HepG2 (cell line): ENCODE data around the gene POC1B. TPM values are rescaled to one million over a fixed set of nuclear protein-coding genes. Genes with fewer than 3 reads are reported as not detected.

ENCODE experiments used
- DNMT3B ChIP-seq: conservative IDR thresholded peaks from 2 replicates; pipeline ENCODE4 v1.6.1; 2016; ENCODE audit warnings: missing biosample characterization, control low read depth
- FOXA3 ChIP-seq: IDR thresholded peaks from 2 replicates; pipeline ENCODE4 v1.6.1; 2016; ENCODE audit warnings: missing genetic modification reagents, missing compliant biosample characterization
- GATA4 ChIP-seq: sonication (generic); IDR thresholded peaks from 2 replicates; pipeline ENCODE4 v1.6.1; 2016; ENCODE audit warnings: antibody characterized with exemption, low read depth, borderline replicate concordance
- HNRNPL ChIP-seq: fragments of 200-400 bp; formaldehyde crosslinking; IDR thresholded peaks from 2 replicates; pipeline ENCODE4 v1.6.1; 2017; ENCODE audit warnings: mild to moderate bottlenecking, low read depth, low read length
- HOXA9 ChIP-seq: sonication (generic); formaldehyde crosslinking; IDR thresholded peaks from 2 replicates; pipeline ENCODE4 v1.8.1; 2022; ENCODE audit warnings: missing genetic modification reagents, mild to moderate bottlenecking, moderate library complexity, borderline replicate concordance
- JUND ChIP-seq: sonication (generic); formaldehyde crosslinking; IDR thresholded peaks from 2 replicates; pipeline ENCODE4 v1.8.0; 2022; ENCODE audit warnings: mild to moderate bottlenecking, missing genetic modification reagents
- KAT2B ChIP-seq: fragments of 150-350 bp; IDR thresholded peaks from 2 replicates; pipeline ENCODE4 v1.6.1; 2014; ENCODE audit warnings: low read depth, low read length, borderline replicate concordance
- MED1 ChIP-seq: sonication (generic); formaldehyde crosslinking; IDR thresholded peaks from 2 replicates; pipeline ENCODE4 v1.4.0; 2020; ENCODE audit warnings: missing genetic modification reagents
- PHF8 ChIP-seq: sonication (generic); formaldehyde crosslinking; IDR thresholded peaks from 2 replicates; pipeline ENCODE4 v1.5.0; 2020; ENCODE audit warnings: missing genetic modification reagents
- PITX1 ChIP-seq: sonication (generic); formaldehyde crosslinking; IDR thresholded peaks from 2 replicates; pipeline ENCODE4 v1.5.1; 2020; ENCODE audit warnings: mild to moderate bottlenecking, missing genetic modification reagents
- ZBTB38 ChIP-seq: sonication (generic); formaldehyde crosslinking; IDR thresholded peaks from 2 replicates; pipeline ENCODE4 v1.5.1; 2020; ENCODE audit warnings: mild to moderate bottlenecking, missing genetic modification reagents
- ZFAT ChIP-seq: sonication (generic); formaldehyde crosslinking; conservative IDR thresholded peaks from 2 replicates; pipeline ENCODE4 v1.8.1; 2023; ENCODE audit warnings: missing genetic modification reagents, inconsistent platforms
- ZNF264 ChIP-seq: sonication (generic); formaldehyde crosslinking; IDR thresholded peaks from 2 replicates; pipeline ENCODE4 v1.4.0; 2020; ENCODE audit warnings: missing genetic modification reagents
- ZNF329 ChIP-seq: sonication (generic); formaldehyde crosslinking; IDR thresholded peaks from 2 replicates; pipeline ENCODE4 v1.9.0; 2021; ENCODE audit warnings: low read depth, mild to moderate bottlenecking, missing genetic modification reagents
- ZNF546 ChIP-seq: sonication (generic); formaldehyde crosslinking; conservative IDR thresholded peaks from 2 replicates; pipeline ENCODE4 v1.8.1; 2023; ENCODE audit warnings: mild to moderate bottlenecking, missing genetic modification reagents
- ZNF879 ChIP-seq: sonication (generic); formaldehyde crosslinking; IDR thresholded peaks from 2 replicates; pipeline ENCODE4 v1.8.1; 2023; ENCODE audit warnings: missing genetic modification reagents
- ZSCAN22 ChIP-seq: sonication (generic); formaldehyde crosslinking; IDR thresholded peaks from 2 replicates; pipeline ENCODE4 v1.4.0; 2020; ENCODE audit warnings: mild to moderate bottlenecking, missing genetic modification reagents
- polyA plus RNA-seq, 8 experiments: library from polyadenylated mRNA; depleted of rRNA in 3 of 8; stranded (reverse) in 7 of 8; unstranded in 1 of 8; fragments of >200 nt; fragmentation: Illumina TruSeq in 4 of 8; extraction: Trizol in 4 of 8; gene quantifications; 2 replicates each; pipeline versions ENCODE4 v1.2.1 to v1.2.3, GENCODE V29; 2011 to 2016; ENCODE audit warnings: low read depth in 4 of 8, missing spikeins in 1 of 8, mixed read lengths in 1 of 8; ENCODE audit not compliant: insufficient read depth in 1 of 8
- total RNA-seq, 5 experiments: library from RNA; depleted of rRNA; stranded (reverse); fragments of >200 nt; fragmentation: Illumina TruSeq; extraction: Trizol; gene quantifications; 2 replicates each; pipeline ENCODE4 v1.2.3, GENCODE V29; 2016; ENCODE audit warnings: low read depth in 1 of 5
- TF ChIP-seq, protein P1 (sequence below): sonication (generic); formaldehyde crosslinking; IDR thresholded peaks from 2 replicates; pipeline ENCODE4 v1.8.1; 2023; ENCODE audit warnings: mild to moderate bottlenecking, missing genetic modification reagents
- TF ChIP-seq, protein P2 (sequence below): sonication (generic); formaldehyde crosslinking; IDR thresholded peaks from 2 replicates; pipeline ENCODE4 v1.4.0; 2020; ENCODE audit warnings: missing genetic modification reagents
- TF ChIP-seq, protein P3 (sequence below): sonication (generic); formaldehyde crosslinking; IDR thresholded peaks from 2 replicates; pipeline ENCODE4 v1.4.0; 2020; ENCODE audit warnings: missing genetic modification reagents
- TF ChIP-seq, protein P4 (sequence below): sonication (generic); formaldehyde crosslinking; IDR thresholded peaks from 2 replicates; pipeline ENCODE4 v1.4.0; 2020; ENCODE audit warnings: missing genetic modification reagents

POC1B gene
- total and polyA plus RNA-seq, 2 of the 13 experiments (the other 11 are each of a cell fraction or from before 2014, with no cell fraction given), result 9.3 to 11.0 TPM

DNA sequence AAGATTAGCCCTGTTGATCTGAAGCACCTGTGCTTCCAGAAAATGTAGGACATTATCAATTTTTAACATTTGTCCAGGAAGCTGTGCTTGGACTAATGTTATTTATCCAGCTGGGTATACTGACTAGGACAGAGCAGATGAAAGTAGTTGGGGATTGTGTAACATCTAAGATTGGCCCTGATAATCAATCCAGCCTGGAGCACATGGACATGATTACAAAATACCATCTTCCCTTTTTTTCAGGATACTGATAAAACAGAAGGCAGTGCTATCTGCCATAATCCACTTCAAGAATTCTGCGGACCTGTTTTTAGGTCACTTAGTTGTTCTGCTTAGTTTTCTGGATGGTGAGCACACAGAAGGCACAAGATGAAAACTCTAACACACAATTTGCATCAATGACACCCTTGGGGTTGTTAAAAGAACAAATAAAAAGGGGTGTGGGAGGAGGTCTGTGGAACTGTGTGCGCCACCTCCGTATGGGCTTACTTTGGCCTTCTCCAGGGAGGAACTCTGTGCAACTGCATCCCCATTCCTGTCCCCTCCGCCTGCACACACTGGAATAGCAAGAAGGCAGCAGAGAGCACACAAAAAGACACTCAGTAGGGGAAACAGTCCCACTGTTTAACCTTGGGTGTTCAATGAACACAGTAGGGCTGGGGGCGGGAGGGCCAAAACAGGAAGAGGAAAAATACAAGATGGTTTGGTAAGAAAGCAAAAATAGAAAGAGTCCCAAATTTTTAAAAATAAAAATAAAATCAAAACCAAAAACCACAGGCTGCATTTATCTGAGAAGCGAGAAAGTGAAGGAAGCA is 142.4 kb downstream of the POC1B start (continued):
- TF ChIP-seq, protein P1, sequence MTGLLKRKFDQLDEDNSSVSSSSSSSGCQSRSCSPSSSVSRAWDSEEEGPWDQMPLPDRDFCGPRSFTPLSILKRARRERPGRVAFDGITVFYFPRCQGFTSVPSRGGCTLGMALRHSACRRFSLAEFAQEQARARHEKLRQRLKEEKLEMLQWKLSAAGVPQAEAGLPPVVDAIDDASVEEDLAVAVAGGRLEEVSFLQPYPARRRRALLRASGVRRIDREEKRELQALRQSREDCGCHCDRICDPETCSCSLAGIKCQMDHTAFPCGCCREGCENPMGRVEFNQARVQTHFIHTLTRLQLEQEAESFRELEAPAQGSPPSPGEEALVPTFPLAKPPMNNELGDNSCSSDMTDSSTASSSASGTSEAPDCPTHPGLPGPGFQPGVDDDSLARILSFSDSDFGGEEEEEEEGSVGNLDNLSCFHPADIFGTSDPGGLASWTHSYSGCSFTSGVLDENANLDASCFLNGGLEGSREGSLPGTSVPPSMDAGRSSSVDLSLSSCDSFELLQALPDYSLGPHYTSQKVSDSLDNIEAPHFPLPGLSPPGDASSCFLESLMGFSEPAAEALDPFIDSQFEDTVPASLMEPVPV, result no peak
- TF ChIP-seq GATA4, result peak; percentile 96
- TF ChIP-seq ZFAT, result no peak
- TF ChIP-seq PITX1 (CRISPR knock-in tag), result peak; percentile 96
- TF ChIP-seq FOXA3 (CRISPR knock-in tag), result peak; percentile 92
- TF ChIP-seq ZBTB38, result no peak
- TF ChIP-seq ZSCAN22, result 0 out of 2 replicates have a peak, but pooled peaks have one; percentile 31
- TF ChIP-seq, protein P2, sequence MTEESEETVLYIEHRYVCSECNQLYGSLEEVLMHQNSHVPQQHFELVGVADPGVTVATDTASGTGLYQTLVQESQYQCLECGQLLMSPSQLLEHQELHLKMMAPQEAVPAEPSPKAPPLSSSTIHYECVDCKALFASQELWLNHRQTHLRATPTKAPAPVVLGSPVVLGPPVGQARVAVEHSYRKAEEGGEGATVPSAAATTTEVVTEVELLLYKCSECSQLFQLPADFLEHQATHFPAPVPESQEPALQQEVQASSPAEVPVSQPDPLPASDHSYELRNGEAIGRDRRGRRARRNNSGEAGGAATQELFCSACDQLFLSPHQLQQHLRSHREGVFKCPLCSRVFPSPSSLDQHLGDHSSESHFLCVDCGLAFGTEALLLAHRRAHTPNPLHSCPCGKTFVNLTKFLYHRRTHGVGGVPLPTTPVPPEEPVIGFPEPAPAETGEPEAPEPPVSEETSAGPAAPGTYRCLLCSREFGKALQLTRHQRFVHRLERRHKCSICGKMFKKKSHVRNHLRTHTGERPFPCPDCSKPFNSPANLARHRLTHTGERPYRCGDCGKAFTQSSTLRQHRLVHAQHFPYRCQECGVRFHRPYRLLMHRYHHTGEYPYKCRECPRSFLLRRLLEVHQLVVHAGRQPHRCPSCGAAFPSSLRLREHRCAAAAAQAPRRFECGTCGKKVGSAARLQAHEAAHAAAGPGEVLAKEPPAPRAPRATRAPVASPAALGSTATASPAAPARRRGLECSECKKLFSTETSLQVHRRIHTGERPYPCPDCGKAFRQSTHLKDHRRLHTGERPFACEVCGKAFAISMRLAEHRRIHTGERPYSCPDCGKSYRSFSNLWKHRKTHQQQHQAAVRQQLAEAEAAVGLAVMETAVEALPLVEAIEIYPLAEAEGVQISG, result no peak
- TF ChIP-seq DNMT3B (CRISPR knock-in tag), result no peak
- no peak for TF ChIP-seq KAT2B
- TF ChIP-seq PHF8, result no peak
- TF ChIP-seq, protein P3, sequence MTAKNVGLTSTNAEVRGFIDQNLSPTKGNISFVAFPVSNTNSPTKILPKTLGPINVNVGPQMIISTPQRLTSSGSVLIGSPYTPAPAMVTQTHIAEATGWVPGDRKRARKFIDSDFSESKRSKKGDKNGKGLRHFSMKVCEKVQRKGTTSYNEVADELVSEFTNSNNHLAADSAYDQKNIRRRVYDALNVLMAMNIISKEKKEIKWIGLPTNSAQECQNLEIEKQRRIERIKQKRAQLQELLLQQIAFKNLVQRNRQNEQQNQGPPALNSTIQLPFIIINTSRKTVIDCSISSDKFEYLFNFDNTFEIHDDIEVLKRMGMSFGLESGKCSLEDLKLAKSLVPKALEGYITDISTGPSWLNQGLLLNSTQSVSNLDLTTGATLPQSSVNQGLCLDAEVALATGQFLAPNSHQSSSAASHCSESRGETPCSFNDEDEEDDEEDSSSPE, result no peak
- TF ChIP-seq ZNF329, result no peak
- TF ChIP-seq ZNF546, result no peak
- TF ChIP-seq, protein P4, sequence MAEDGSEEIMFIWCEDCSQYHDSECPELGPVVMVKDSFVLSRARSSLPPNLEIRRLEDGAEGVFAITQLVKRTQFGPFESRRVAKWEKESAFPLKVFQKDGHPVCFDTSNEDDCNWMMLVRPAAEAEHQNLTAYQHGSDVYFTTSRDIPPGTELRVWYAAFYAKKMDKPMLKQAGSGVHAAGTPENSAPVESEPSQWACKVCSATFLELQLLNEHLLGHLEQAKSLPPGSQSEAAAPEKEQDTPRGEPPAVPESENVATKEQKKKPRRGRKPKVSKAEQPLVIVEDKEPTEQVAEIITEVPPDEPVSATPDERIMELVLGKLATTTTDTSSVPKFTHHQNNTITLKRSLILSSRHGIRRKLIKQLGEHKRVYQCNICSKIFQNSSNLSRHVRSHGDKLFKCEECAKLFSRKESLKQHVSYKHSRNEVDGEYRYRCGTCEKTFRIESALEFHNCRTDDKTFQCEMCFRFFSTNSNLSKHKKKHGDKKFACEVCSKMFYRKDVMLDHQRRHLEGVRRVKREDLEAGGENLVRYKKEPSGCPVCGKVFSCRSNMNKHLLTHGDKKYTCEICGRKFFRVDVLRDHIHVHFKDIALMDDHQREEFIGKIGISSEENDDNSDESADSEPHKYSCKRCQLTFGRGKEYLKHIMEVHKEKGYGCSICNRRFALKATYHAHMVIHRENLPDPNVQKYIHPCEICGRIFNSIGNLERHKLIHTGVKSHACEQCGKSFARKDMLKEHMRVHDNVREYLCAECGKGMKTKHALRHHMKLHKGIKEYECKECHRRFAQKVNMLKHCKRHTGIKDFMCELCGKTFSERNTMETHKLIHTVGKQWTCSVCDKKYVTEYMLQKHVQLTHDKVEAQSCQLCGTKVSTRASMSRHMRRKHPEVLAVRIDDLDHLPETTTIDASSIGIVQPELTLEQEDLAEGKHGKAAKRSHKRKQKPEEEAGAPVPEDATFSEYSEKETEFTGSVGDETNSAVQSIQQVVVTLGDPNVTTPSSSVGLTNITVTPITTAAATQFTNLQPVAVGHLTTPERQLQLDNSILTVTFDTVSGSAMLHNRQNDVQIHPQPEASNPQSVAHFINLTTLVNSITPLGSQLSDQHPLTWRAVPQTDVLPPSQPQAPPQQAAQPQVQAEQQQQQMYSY (CRISPR knock-in tag), result no peak
- peak; percentile 13; the same call in 1 of the 2 replicates for TF ChIP-seq JUND
- TF ChIP-seq HNRNPL, result no peak
- TF ChIP-seq ZNF264 (CRISPR knock-in tag), result no peak
- TF ChIP-seq HOXA9 (CRISPR knock-in tag), result no peak
- no peak for TF ChIP-seq ZNF879 (CRISPR knock-in tag)
- peak; percentile 98 for TF ChIP-seq MED1
